WERI-Rb-1 (cell line): ENCODE measurements around the gene CCDC186.

Source experiments
- DNase-seq: peaks from one replicate; pipeline ENCODE4 v3.0.0-alpha.2; 2020
- H3K27ac ChIP-seq: fragments of 250-450 bp; sonication (Bioruptor Pico); 2 replicates; pipeline ENCODE4 v1.5.1; 2020; ENCODE audit warnings: mild to moderate bottlenecking, moderate library complexity
- H3K27me3 ChIP-seq: fragments of 250-450 bp; sonication (Bioruptor Pico); 2 replicates; pipeline ENCODE4 v1.5.1; 2021; ENCODE audit warnings: mild to moderate bottlenecking, low read depth, moderate library complexity; ENCODE audit not compliant: insufficient read depth, severe bottlenecking
- H3K36me3 ChIP-seq: fragments of 250-450 bp; sonication (Bioruptor Pico); 2 replicates; pipeline ENCODE4 v1.5.1; 2020; ENCODE audit warnings: mild to moderate bottlenecking, moderate library complexity
- H3K4me3 ChIP-seq: 2 replicates; pipeline ENCODE4 v1.5.1; 2011; ENCODE audit warnings: low read depth, mild to moderate bottlenecking, control low read depth, low read length
- H3K9me3 ChIP-seq: fragments of 250-450 bp; sonication (Bioruptor Pico); 2 replicates; pipeline ENCODE4 v1.5.1; 2021; ENCODE audit warnings: mild to moderate bottlenecking, moderate library complexity; ENCODE audit not compliant: severe bottlenecking
- TF ChIP-seq, protein P1 (sequence below): IDR thresholded peaks from 2 replicates; pipeline ENCODE4 v1.5.1; 2011; ENCODE audit warnings: low read depth, mild to moderate bottlenecking, control low read depth, inconsistent platforms, low read length

The CCDC186 gene

DNA sequence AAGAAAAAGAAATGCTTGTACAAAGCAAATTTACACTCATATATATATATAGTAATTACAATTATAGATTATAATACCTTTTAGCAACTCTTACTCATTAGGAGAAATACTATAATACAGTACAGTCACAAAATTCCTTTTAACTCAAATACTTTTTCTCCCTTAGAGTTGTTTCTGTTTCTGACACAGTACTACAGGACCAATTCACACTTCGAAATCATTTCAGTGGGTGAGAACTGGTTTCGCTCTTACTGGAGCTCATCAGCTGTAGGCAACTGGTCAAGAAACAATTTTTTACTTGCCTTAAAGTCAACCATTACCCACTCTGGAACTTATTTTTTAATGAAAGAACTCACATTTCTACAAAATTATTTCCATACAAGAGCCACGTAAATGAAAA is 6.0 kb downstream of the CCDC186 start:
- no peak overlapping the region for H3K4me3 ChIP-seq
- H3K27ac ChIP-seq = no peak overlapping the region
- DNase-seq = no peak
- H3K36me3 ChIP-seq = peaks cover 4% of the 10 kb centered on the region; the same call in 1 of the 2 replicates
- no peaks in the 10 kb centered on the region for H3K9me3 ChIP-seq
- TF ChIP-seq, protein P1, sequence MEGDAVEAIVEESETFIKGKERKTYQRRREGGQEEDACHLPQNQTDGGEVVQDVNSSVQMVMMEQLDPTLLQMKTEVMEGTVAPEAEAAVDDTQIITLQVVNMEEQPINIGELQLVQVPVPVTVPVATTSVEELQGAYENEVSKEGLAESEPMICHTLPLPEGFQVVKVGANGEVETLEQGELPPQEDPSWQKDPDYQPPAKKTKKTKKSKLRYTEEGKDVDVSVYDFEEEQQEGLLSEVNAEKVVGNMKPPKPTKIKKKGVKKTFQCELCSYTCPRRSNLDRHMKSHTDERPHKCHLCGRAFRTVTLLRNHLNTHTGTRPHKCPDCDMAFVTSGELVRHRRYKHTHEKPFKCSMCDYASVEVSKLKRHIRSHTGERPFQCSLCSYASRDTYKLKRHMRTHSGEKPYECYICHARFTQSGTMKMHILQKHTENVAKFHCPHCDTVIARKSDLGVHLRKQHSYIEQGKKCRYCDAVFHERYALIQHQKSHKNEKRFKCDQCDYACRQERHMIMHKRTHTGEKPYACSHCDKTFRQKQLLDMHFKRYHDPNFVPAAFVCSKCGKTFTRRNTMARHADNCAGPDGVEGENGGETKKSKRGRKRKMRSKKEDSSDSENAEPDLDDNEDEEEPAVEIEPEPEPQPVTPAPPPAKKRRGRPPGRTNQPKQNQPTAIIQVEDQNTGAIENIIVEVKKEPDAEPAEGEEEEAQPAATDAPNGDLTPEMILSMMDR = no peak
- no peaks in the 10 kb centered on the region for H3K27me3 ChIP-seq

DNA sequence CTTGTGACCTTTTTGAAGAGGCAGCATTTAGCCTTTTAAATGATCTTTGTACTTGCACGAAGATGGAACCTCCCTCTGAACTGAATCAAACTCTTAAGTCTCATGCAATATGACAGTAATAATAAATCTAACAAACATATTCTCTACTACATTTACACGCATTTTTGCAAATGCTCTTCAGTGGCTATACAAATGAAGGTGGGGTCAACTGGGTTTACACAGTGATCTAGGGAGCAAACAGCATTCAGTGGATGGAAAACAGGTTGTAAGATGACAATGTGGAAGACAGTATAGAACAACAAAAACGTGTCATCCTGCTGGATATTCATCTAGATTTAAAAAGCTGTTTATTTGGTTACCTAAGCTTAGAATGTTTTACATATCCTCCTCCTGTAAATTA is 7.5 kb downstream of the CCDC186 start:
- Histone ChIP-seq H3K27ac (no peak overlapping the region), H3K27me3 (no peaks in the 10 kb centered on the region), H3K4me3 (no peak overlapping the region), H3K36me3 (peaks cover 6% of the 10 kb centered on the region), H3K9me3 (no peaks in the 10 kb centered on the region)
- DNase-seq = no peak
- TF ChIP-seq, protein P1 = no peak

DNA sequence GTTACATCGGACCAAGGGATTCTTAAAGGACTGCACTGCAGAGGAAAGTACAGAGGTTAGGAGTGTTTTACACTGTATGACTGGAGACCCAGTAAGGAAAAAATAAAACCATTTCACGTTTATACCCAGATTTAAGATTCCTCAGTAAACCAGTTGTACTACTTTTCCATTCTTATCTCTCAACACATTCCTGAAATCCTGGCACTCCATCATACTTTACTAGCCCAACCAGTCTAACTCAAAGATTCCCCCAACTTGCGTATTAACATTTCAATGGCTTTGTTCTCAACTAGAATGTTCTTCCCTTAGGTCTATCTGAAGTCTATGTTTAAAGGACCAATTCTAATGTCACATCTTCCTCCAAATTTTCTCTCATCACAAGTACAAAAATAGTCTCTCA is 8.0 kb downstream of the CCDC186 start:
- no peak overlapping the region for H3K27ac ChIP-seq
- DNase-seq = no peak
- TF ChIP-seq, protein P1 = no peak
- H3K9me3 ChIP-seq = no peaks in the 10 kb centered on the region
- H3K27me3 ChIP-seq = no peaks in the 10 kb centered on the region
- H3K36me3 ChIP-seq = peaks cover 6% of the 10 kb centered on the region
- no peak overlapping the region for H3K4me3 ChIP-seq

DNA sequence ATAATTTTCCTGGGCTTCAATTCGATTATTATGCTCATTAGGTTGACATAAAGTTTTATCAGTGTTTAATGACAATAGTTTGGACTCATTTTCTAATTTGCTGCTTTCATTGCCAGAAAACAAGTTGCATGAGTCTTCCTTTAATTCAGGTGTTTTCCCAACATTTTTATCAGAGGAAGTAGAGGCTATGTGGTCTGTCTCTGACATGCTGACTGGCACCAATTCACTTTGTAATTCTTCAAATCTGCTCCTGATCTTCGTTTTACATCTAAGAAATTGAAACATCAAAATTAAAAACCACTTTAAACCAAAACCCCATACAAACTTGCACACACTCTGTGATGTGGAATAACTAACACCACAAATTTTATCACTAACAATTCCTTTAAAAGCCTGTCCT is 10.9 kb downstream of the CCDC186 start:
- Histone ChIP-seq H3K27me3 (no peaks in the 10 kb centered on the region), H3K4me3 (no peak overlapping the region), H3K27ac (no peak overlapping the region), H3K9me3 (no peaks in the 10 kb centered on the region), H3K36me3 (peaks cover 2% of the 10 kb centered on the region)
- TF ChIP-seq, protein P1 = no peak
- no peak for DNase-seq

DNA sequence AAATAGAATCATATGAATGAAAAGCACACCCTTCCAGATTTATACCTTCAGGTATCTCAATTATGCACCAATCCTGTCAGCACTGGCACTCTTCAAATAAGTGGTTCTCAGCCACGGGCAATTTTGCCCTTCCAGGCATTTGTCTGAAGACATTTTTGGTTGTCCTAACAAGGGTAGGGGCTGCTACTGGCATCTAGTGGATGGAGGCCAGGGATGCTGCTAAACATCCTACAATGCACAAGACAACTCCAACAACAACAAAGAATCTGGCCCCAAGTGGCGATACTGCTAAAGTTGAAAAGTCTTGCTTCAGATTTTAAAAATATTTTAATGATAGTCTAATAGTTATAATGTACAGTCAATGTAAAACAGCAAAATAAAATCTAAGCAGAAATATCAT is 16.1 kb downstream of the CCDC186 start:
- H3K36me3 ChIP-seq = peaks cover 2% of the 10 kb centered on the region

DNA sequence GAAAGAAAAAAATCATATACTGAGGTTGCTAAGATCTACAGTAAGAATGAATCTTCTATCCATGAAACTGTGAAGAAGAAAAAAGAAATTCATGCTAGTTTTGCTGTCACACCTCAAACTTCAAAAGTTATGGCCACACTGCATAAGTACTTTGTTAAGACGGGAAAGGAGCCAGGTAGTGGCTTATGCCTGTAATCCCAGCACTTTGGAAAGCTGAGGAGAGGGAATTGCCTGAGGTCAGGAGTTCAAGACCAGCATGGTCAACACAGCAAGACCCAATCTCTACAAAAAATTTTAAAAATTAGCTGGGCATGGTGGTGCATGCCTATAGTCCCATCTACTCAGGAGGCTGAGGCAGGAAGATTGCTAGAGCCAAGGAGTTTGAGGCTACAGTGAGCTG is 22.1 kb downstream of the CCDC186 start:
- DNase-seq = no peak
- TF ChIP-seq, protein P1 = no peak
- no peak overlapping the region for H3K4me3 ChIP-seq
- H3K27ac ChIP-seq = no peak overlapping the region
- H3K9me3 ChIP-seq = no peaks in the 10 kb centered on the region
- no peaks in the 10 kb centered on the region for H3K36me3 ChIP-seq
- H3K27me3 ChIP-seq = no peaks in the 10 kb centered on the region

More for the DNA sequence above, 16.1 kb downstream of the CCDC186 start:
- Histone ChIP-seq H3K27me3 (no peaks in the 10 kb centered on the region), H3K4me3 (no peak overlapping the region), H3K9me3 (no peaks in the 10 kb centered on the region), H3K27ac (no peak overlapping the region)
- no peak for DNase-seq
- TF ChIP-seq, protein P1 = no peak
